ACC112 (cell line): ENCODE data around the gene FXN.

ENCODE experiments used
- H2AFZ ChIP-seq: fragments of 200-600 bp; sonication (generic); one replicate; pipeline ENCODE4 v1.6.0; 2017; ENCODE audit warnings: antibody characterized with exemption, low read length; ENCODE audit not compliant: unreplicated experiment
- H3K27ac ChIP-seq: fragments of 200-600 bp; sonication (generic); 2 replicates; pipeline ENCODE4 v1.5.1; 2014; ENCODE audit warnings: low read depth, mild to moderate bottlenecking, antibody characterized with exemption, low read length, moderate library complexity
- H3K27me3 ChIP-seq: fragments of 200-600 bp; sonication (generic); 2 replicates; pipeline ENCODE4 v1.6.1; 2014; ENCODE audit warnings: mild to moderate bottlenecking, antibody characterized with exemption, low read length, moderate library complexity, mixed read lengths; ENCODE audit not compliant: insufficient read depth
- H3K36me3 ChIP-seq: fragments of 200-600 bp; sonication (generic); 2 replicates; pipeline ENCODE4 v1.6.1; 2016; ENCODE audit warnings: mild to moderate bottlenecking, antibody characterized with exemption, low read length, moderate library complexity, mixed read lengths; ENCODE audit not compliant: insufficient read depth
- H3K4me1 ChIP-seq: fragments of 200-600 bp; sonication (generic); one replicate; pipeline ENCODE4 v1.6.1; 2016; ENCODE audit warnings: low read length, mixed read lengths; ENCODE audit not compliant: insufficient read depth, unreplicated experiment, control insufficient read depth
- H3K4me3 ChIP-seq: fragments of 200-600 bp; sonication (generic); 2 replicates; pipeline ENCODE4 v1.5.1; 2014; ENCODE audit warnings: mild to moderate bottlenecking, low read depth, low read length
- H3K79me2 ChIP-seq: fragments of 200-600 bp; sonication (generic); one replicate; pipeline ENCODE4 v1.6.0; 2016; ENCODE audit warnings: low read length; ENCODE audit not compliant: control insufficient read depth, unreplicated experiment, insufficient read depth

FXN gene

GRCh38 chr9:69027355-69028097, 8.0 kb upstream of the FXN start:
- Histone ChIP-seq H3K27ac (no peak overlapping the region), H3K27me3 (peaks cover 33% of the 10 kb centered on the region), H3K4me1 (peaks cover 9% of the 10 kb centered on the region), H3K79me2 (no peaks in the 10 kb centered on the region), H2AFZ (no peak overlapping the region), H3K4me3 (no peak overlapping the region), H3K36me3 (no peaks in the 10 kb centered on the region)

GRCh38 chr9:69028754-69029153, 6.8 kb upstream of the FXN start:
- H3K27me3 ChIP-seq = peaks cover 22% of the 10 kb centered on the region
- H3K36me3 ChIP-seq = no peaks in the 10 kb centered on the region
- H2AFZ ChIP-seq = no peak overlapping the region
- no peak overlapping the region for H3K4me3 ChIP-seq
- no peaks in the 10 kb centered on the region for H3K79me2 ChIP-seq
- no peak overlapping the region for H3K27ac ChIP-seq
- H3K4me1 ChIP-seq = peaks cover 9% of the 10 kb centered on the region

- Histone ChIP-seq H2AFZ (no peak overlapping the region), H3K27me3 (peaks cover 14% of the 10 kb centered on the region), H3K4me1 (peaks cover 9% of the 10 kb centered on the region), H3K79me2 (no peaks in the 10 kb centered on the region), H3K36me3 (no peaks in the 10 kb centered on the region), H3K27ac (no peak overlapping the region), H3K4me3 (no peak overlapping the region)
These were observed 6.0 kb upstream of the FXN start for GRCh38 chr9:69029535-69029934.

- Histone ChIP-seq H3K79me2 (peaks cover 2% of the 10 kb centered on the region), H3K4me3 (no peak overlapping the region), H2AFZ (no peak overlapping the region), H3K36me3 (no peaks in the 10 kb centered on the region), H3K27me3 (peaks cover 6% of the 10 kb centered on the region), H3K4me1 (peaks cover 9% of the 10 kb centered on the region), H3K27ac (no peak overlapping the region)
These were observed 4.5 kb upstream of the FXN start for GRCh38 chr9:69030851-69031645.

GRCh38 chr9:69034071-69034470, 1.5 kb upstream of the FXN start:
- Histone ChIP-seq H3K79me2 (peaks cover 16% of the 10 kb centered on the region), H3K4me1 (peaks cover 14% of the 10 kb centered on the region), H3K36me3 (no peaks in the 10 kb centered on the region), H3K27ac (no peak overlapping the region), H2AFZ (no peak overlapping the region), H3K27me3 (no peaks in the 10 kb centered on the region), H3K4me3 (no peak overlapping the region)

DNA sequence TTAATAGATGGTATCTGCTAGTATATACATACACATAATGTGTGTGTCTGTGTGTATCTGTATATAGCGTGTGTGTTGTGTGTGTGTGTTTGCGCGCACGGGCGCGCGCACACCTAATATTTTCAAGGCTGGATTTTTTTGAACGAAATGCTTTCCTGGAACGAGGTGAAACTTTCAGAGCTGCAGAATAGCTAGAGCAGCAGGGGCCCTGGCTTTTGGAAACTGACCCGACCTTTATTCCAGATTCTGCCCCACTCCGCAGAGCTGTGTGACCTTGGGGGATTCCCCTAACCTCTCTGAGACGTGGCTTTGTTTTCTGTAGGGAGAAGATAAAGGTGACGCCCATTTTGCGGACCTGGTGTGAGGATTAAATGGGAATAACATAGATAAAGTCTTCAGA, 757 bp downstream of the FXN start:
- Histone ChIP-seq H3K79me2 (peaks cover 28% of the 10 kb centered on the region), H3K27ac (peak overlapping the region; percentile 51; the same call in 1 of the 2 replicates), H3K4me3 (peak overlapping the region; percentile 97), H3K4me1 (peaks cover 6% of the 10 kb centered on the region), H2AFZ (peak overlapping the region; percentile 86), H3K27me3 (no peaks in the 10 kb centered on the region), H3K36me3 (no peaks in the 10 kb centered on the region)

GRCh38 chr9:69036799-69037198, 1.2 kb downstream of the FXN start:
- H3K36me3 ChIP-seq = no peaks in the 10 kb centered on the region
- no peak overlapping the region for H3K27ac ChIP-seq
- H3K79me2 ChIP-seq = peaks cover 29% of the 10 kb centered on the region
- peak overlapping the region; percentile 86 for H2AFZ ChIP-seq
- peak overlapping the region; percentile 97 for H3K4me3 ChIP-seq
- no peaks in the 10 kb centered on the region for H3K27me3 ChIP-seq
- H3K4me1 ChIP-seq = peaks cover 5% of the 10 kb centered on the region

- no peak overlapping the region for H2AFZ ChIP-seq
- no peaks in the 10 kb centered on the region for H3K27me3 ChIP-seq
- H3K4me1 ChIP-seq = peaks cover 11% of the 10 kb centered on the region
- peaks cover 31% of the 10 kb centered on the region for H3K79me2 ChIP-seq
- H3K4me3 ChIP-seq = no peak overlapping the region
- no peak overlapping the region for H3K27ac ChIP-seq
- no peaks in the 10 kb centered on the region for H3K36me3 ChIP-seq
These were observed 5.1 kb downstream of the FXN start for GRCh38 chr9:69040646-69041045.

GRCh38 chr9:69044240-69045219, 9.0 kb downstream of the FXN start:
- H3K36me3 ChIP-seq = no peaks in the 10 kb centered on the region
- H3K27me3 ChIP-seq = no peaks in the 10 kb centered on the region
- H3K4me3 ChIP-seq = no peak overlapping the region
- peaks cover 14% of the 10 kb centered on the region for H3K79me2 ChIP-seq
- H3K4me1 ChIP-seq = peaks cover 6% of the 10 kb centered on the region
- H3K27ac ChIP-seq = no peak overlapping the region
- H2AFZ ChIP-seq = no peak overlapping the region

DNA sequence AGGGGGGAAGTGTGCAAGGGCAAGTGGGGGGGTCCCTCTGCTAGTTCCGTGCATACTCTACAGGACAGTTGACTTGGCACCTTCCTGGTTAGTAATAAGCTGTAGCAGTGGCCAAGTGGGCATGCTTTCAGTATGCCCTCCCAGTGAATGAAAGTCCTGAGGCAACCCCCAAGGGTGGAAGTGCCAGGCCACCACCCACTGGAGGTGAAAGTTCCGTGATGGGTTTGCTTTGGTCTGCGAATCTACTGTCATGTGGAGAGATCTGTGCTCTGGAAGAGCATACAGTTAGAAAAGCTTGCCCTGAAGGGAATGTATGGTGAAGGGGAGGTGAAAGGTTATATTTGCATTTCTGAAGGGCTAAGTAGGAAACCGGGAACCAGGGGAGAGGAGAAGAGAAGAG, 10.3 kb downstream of the FXN start:
- Histone ChIP-seq H3K36me3 (no peaks in the 10 kb centered on the region), H2AFZ (no peak overlapping the region), H3K79me2 (peaks cover 8% of the 10 kb centered on the region), H3K27me3 (no peaks in the 10 kb centered on the region), H3K4me1 (peaks cover 6% of the 10 kb centered on the region), H3K4me3 (no peak overlapping the region), H3K27ac (no peak overlapping the region)
